Parathyroid adenoma (tissue), 2 donors: ENCODE data around the gene HIC1.
"Not testable (repeated sequence)": the region's sequence is repeated elsewhere in the genome, so short reads cannot be mapped to it uniquely, and the experiment has no call there.

ENCODE experiments used
- H2AFZ ChIP-seq: fragments of 300-600 bp; sonication (generic); one replicate; pipeline ENCODE4 v1.7.0; 2017; ENCODE audit warnings: antibody characterized with exemption, mild to moderate bottlenecking
- H3K27ac ChIP-seq: fragments of 300-600 bp; sonication (generic); one replicate; pipeline ENCODE4 v1.7.0; 2017
- H3K27me3 ChIP-seq: fragments of 300-600 bp; sonication (generic); one replicate; pipeline ENCODE4 v1.7.0; 2017; ENCODE audit warnings: low read length; ENCODE audit not compliant: control insufficient read depth, insufficient read depth
- H3K36me3 ChIP-seq: fragments of 300-600 bp; sonication (generic); one replicate; pipeline ENCODE4 v1.7.0; 2017; ENCODE audit warnings: low read length; ENCODE audit not compliant: control insufficient read depth, insufficient read depth
- H3K4me1 ChIP-seq: fragments of 300-600 bp; sonication (generic); one replicate; pipeline ENCODE4 v1.7.0; 2017; ENCODE audit warnings: control low read depth
- H3K4me2 ChIP-seq: fragments of 300-600 bp; sonication (generic); one replicate; pipeline ENCODE4 v1.7.0; 2017; ENCODE audit warnings: low read length
- H3K4me3 ChIP-seq: fragments of 300-600 bp; sonication (generic); one replicate; pipeline ENCODE4 v1.7.0; 2017; ENCODE audit warnings: low read depth, low read length
- H3K79me2 ChIP-seq: fragments of 300-600 bp; sonication (generic); one replicate; pipeline ENCODE4 v1.7.0; 2017; ENCODE audit warnings: control low read depth
- H3K9ac ChIP-seq: fragments of 300-600 bp; sonication (generic); one replicate; pipeline ENCODE4 v1.7.0; 2017; ENCODE audit warnings: mild to moderate bottlenecking
- H3K9me3 ChIP-seq: fragments of 300-600 bp; sonication (generic); one replicate; pipeline ENCODE4 v1.7.0; 2017; ENCODE audit warnings: low read length; ENCODE audit not compliant: control insufficient read depth
- CTCF ChIP-seq: fragments of 300-600 bp; sonication (generic); IDR thresholded peaks from one replicate; pipeline ENCODE4 v1.7.0; 2017; ENCODE audit warnings: antibody characterized with exemption, mild to moderate bottlenecking
- donor health status: primary hyperparathyroidism.

Gene HIC1

GRCh38 chr17:2012499-2012898 is 42.4 kb upstream of the HIC1 start:
- TF ChIP-seq CTCF: no peak
- Histone ChIP-seq H3K4me3 (no peak overlapping the region), H3K36me3 (no peaks in the 10 kb centered on the region), H3K9ac (no peak overlapping the region), H3K27ac (no peak overlapping the region), H3K9me3 (no peaks in the 10 kb centered on the region), H2AFZ (no peak overlapping the region), H3K4me2 (no peak overlapping the region), H3K79me2 (no peaks in the 10 kb centered on the region), H3K4me1 (peaks cover 7% of the 10 kb centered on the region), H3K27me3 (no peaks in the 10 kb centered on the region)

DNA sequence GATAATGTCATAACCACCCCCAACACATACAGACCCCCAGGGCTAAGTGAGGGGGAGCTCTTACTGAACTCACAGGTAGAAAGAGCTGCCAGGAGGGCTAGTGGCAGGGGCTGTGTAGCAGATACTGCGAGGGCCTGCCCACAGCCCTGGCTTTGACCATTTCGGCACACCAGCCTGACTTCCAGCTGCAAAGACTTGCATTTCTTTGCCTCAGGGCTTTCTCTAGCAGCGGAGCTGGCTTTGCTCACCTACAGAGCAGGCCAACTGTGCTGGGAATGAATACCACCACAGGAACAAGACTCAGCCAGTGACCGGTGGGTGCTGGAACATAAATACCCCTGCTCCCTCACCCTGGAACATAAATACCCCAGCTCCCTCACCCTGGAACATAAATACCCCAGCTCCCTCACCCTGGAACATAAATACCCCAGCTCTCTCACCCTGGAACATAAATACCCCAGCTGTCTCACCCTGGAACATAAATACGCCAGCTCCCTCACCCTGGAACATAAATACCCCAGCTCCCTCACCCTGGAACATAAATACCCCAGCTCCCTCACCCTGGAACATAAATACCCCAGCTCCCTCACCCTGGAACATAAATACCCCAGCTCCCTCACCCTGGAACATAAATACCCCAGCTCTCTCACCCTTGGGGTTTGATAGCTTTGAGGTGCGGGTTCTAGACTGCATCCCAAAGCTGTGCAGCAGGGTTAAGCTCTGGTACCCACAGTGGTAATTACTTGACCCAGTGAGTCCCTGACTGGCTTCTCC is 41.5 kb upstream of the HIC1 start:
- peaks cover 11% of the 10 kb centered on the region for H3K4me1 ChIP-seq
- H3K9ac ChIP-seq, H3K27ac ChIP-seq, H3K4me2 ChIP-seq, H3K79me2 ChIP-seq, H3K27me3 ChIP-seq, H3K9me3 ChIP-seq, H3K36me3 ChIP-seq, H2AFZ ChIP-seq, H3K4me3 ChIP-seq: not testable (repeated sequence)

DNA sequence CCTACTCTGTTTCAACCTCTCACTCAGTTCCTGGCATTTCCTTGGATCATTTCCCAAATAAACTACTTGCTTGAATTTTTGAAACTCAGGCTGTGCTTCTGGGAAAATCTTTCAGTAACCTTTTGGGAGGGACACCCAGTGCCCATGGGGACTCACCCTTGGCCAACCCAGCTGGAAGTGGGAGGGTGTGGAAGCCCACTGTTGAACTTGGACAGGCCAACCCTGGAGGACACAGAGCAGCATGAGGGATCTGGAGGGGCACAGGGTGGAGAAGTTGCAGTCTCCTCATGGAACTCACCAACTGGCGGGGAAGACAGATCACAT is 40.9 kb upstream of the HIC1 start:
- Histone ChIP-seq H2AFZ (no peak overlapping the region), H3K9ac (no peak overlapping the region), H3K36me3 (no peaks in the 10 kb centered on the region), H3K4me1 (peaks cover 11% of the 10 kb centered on the region), H3K27ac (no peak overlapping the region), H3K79me2 (no peaks in the 10 kb centered on the region), H3K4me2 (no peak overlapping the region), H3K27me3 (no peaks in the 10 kb centered on the region), H3K9me3 (no peaks in the 10 kb centered on the region), H3K4me3 (no peak overlapping the region)
- TF ChIP-seq CTCF: no peak

DNA sequence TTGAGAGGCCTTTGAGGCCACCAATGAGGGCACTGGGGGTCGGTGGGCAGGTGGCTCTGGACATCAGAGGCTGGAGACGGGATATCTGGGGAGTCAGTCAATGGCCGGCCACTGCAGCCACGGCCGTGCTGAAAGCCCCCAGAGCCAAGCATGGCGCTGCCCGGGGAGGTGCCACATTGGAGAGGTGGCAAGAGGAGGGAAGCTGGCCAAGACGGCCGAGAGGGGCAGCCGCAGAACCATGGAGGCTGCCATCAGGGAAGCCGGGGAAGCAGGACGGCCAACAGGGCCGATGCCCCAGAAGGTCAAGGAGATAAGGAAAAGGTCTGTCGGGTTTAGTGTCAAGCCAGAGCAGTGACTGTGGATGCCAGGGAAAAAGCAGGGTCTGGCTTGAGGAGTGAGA is 39.6 kb upstream of the HIC1 start:
- no peaks in the 10 kb centered on the region for H3K27me3 ChIP-seq
- no peaks in the 10 kb centered on the region for H3K36me3 ChIP-seq
- no peak overlapping the region for H2AFZ ChIP-seq
- peaks cover 11% of the 10 kb centered on the region for H3K4me1 ChIP-seq
- H3K9me3 ChIP-seq: no peaks in the 10 kb centered on the region
- TF ChIP-seq CTCF: no peak
- no peak overlapping the region for H3K4me2 ChIP-seq
- H3K27ac ChIP-seq: no peak overlapping the region
- H3K4me3 ChIP-seq: no peak overlapping the region
- H3K79me2 ChIP-seq: no peaks in the 10 kb centered on the region
- H3K9ac ChIP-seq: no peak overlapping the region

GRCh38 chr17:2016494-2016893 is 38.4 kb upstream of the HIC1 start:
- peaks cover 11% of the 10 kb centered on the region for H3K4me1 ChIP-seq
- H3K27ac ChIP-seq: no peak overlapping the region
- no peak for TF ChIP-seq CTCF
- H3K36me3 ChIP-seq: no peaks in the 10 kb centered on the region
- H3K4me3 ChIP-seq: no peak overlapping the region
- H3K27me3 ChIP-seq: no peaks in the 10 kb centered on the region
- H3K4me2 ChIP-seq: no peak overlapping the region
- H3K9me3 ChIP-seq: no peaks in the 10 kb centered on the region
- no peak overlapping the region for H3K9ac ChIP-seq
- H3K79me2 ChIP-seq: no peaks in the 10 kb centered on the region
- no peak overlapping the region for H2AFZ ChIP-seq
